T-helper 2 cell treated with Interferon-gamma antibody and Interleukin-4, amounts not matched to agents 5 μg/mL and 100 μg/mL, for 36 hours (primary cell): Measurements from ENCODE around the gene GPR78.

Source experiments
- DNase-seq: peaks from one replicate; pipeline ENCODE4 v3.0.0; 2021; ENCODE audit warnings: low spot score
- H3K27ac Mint-ChIP-seq: one replicate; pipeline ENCODE4 v1.8.0; 2021; ENCODE audit warnings: mild to moderate bottlenecking, mixed read lengths
- H3K27me3 Mint-ChIP-seq: one replicate; pipeline ENCODE4 v1.8.0; 2021; ENCODE audit warnings: low read depth, mixed read lengths
- H3K36me3 Mint-ChIP-seq: one replicate; pipeline ENCODE4 v1.8.0; 2021; ENCODE audit warnings: low read depth, mixed read lengths
- H3K4me1 Mint-ChIP-seq: one replicate; pipeline ENCODE4 v1.8.0; 2021; ENCODE audit warnings: low read depth, mixed read lengths
- H3K4me3 Mint-ChIP-seq: one replicate; pipeline ENCODE4 v1.8.0; 2022; ENCODE audit warnings: mild to moderate bottlenecking, moderate library complexity, mixed read lengths
- H3K9me3 Mint-ChIP-seq: one replicate; pipeline ENCODE4 v1.8.0; 2021; ENCODE audit warnings: mixed read lengths

The GPR78 gene, protein sequence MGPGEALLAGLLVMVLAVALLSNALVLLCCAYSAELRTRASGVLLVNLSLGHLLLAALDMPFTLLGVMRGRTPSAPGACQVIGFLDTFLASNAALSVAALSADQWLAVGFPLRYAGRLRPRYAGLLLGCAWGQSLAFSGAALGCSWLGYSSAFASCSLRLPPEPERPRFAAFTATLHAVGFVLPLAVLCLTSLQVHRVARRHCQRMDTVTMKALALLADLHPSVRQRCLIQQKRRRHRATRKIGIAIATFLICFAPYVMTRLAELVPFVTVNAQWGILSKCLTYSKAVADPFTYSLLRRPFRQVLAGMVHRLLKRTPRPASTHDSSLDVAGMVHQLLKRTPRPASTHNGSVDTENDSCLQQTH

DNA sequence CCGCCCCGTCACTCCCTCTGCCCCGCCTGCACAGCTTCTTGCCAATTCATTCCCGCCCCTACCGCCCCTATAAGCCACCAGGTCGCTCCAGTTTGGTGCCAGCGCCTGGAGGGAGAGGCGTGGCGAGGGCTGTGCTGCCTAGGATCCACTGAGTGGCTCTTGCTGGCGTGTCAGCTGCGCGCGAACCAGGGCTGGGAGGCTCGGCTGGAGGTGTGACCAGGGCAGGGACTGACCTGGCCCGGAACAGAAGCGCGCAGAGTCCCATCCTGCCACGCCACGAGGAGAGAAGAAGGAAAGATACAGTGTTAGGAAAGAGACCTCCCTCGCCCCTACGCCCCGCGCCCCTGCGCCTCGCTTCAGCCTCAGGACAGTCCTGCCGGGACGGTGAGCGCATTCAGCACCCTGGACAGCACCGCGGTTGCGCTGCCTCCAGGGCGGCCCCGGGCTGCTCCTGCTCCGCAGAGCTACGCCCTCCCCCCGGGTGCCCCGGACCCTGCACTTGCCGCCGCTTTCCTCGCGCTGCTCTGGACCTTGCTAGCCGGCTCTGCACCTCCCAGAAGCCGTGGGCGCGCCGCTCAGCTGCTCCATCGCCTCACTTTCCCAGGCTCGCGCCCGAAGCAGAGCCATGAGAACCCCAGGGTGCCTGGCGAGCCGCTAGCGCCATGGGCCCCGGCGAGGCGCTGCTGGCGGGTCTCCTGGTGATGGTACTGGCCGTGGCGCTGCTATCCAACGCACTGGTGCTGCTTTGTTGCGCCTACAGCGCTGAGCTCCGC lies at the start of gene GPR78:
TSS of gene GPR78 (plus strand) at position 72 of the 773 bp plus-strand sequence. CDS start at position 663, 591 bp downstream.
- Mint-ChIP-seq H3K27me3 (no peaks in the 10 kb centered on the region), H3K36me3 (no peaks in the 10 kb centered on the region), H3K4me1 (no peaks in the 10 kb centered on the region), H3K4me3 (no peak within 1 kb of the TSS), H3K9me3 (no peaks in the 10 kb centered on the region), H3K27ac (no peak within 1 kb of the TSS)
- peak; percentile 34 for DNase-seq

DNA sequence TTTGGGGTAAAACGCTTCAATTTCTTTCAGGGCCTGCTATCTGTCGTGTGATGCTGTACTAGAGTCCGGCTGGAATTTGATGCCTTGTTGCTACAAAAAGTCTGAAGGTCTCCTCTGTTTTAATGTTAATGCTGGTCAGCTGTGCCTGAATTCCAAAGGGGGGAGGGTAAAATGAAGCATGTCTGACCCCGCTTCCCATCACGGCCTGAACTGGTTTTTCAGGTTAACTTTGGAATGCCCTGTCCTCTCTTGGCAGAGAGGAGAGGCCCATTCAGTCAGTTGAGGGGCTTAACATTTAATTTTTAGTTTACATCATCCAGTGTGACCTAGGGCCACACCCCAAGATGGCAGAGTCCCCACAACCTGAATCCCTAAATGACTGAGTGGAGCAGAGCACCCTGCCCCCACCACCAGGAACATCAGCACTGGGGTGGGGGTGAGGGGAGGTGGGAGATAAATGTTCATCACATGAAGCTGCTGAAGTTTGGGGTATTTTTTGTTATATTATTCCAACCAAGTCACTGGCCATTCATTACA lies 47.9 kb upstream of the GPR78 start:
- Mint-ChIP-seq H3K27me3 (no peaks in the 10 kb centered on the region), H3K9me3 (peaks cover 18% of the 10 kb centered on the region), H3K27ac (no peak overlapping the region), H3K4me3 (no peak overlapping the region), H3K4me1 (no peaks in the 10 kb centered on the region), H3K36me3 (no peaks in the 10 kb centered on the region)
- no peak for DNase-seq

DNA sequence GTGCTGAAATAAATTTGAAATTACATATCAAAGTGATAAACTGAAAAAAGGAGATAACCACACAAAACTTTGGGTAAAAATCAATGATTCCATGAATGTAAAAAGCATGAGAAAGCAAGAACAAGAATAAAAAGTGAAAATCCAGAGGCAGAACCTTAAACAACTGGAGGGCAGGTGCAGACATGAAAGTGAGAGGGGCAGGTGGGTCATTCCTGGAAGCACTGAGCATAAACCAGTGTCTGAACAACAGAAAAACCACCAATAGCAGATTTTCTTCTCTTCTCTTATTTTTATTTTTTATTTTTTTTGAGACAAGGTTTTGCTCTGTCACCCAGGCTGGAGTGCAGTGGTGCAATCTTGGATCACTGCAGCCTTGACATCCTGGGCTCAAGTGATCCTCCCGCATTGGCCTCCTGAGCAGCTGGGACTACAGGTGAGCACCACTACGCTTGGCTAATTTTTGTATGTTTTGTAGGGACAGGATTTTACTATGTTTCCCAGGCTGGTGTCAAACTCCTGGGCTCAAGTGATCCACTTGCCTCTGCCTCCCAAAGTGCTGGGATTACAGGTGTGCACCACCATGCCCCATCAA lies 46.8 kb upstream of the GPR78 start:
- peaks cover 18% of the 10 kb centered on the region for H3K9me3 Mint-ChIP-seq
- no peaks in the 10 kb centered on the region for H3K4me1 Mint-ChIP-seq
- DNase-seq, result no peak
- no peak overlapping the region for H3K27ac Mint-ChIP-seq
- H3K36me3 Mint-ChIP-seq, result no peaks in the 10 kb centered on the region
- H3K27me3 Mint-ChIP-seq, result no peaks in the 10 kb centered on the region
- no peak overlapping the region for H3K4me3 Mint-ChIP-seq

DNA sequence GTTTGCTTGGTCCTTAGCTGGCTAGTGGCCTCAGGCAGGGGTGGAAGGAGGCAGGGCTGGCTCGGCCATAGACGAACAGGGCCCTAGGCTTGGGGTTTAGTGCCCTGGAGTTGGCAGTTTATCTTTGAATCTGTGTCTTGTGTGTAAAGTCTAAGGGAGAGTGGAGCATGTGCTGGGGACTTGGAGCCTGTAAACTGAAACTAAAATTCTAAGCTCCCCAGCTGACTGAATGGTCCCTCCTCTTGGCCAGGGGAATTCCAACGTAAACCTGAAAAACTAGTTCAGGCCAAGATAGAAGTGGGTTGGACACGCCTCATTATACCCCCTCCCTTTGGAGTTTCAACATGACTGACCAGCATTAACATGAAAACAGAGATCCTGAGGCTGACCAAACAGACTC lies 46.1 kb upstream of the GPR78 start:
- no peak overlapping the region for H3K27ac Mint-ChIP-seq
- no peak overlapping the region for H3K4me3 Mint-ChIP-seq
- H3K27me3 Mint-ChIP-seq, result no peaks in the 10 kb centered on the region
- no peaks in the 10 kb centered on the region for H3K36me3 Mint-ChIP-seq
- no peak for DNase-seq
- no peaks in the 10 kb centered on the region for H3K4me1 Mint-ChIP-seq
- peaks cover 18% of the 10 kb centered on the region for H3K9me3 Mint-ChIP-seq

DNA sequence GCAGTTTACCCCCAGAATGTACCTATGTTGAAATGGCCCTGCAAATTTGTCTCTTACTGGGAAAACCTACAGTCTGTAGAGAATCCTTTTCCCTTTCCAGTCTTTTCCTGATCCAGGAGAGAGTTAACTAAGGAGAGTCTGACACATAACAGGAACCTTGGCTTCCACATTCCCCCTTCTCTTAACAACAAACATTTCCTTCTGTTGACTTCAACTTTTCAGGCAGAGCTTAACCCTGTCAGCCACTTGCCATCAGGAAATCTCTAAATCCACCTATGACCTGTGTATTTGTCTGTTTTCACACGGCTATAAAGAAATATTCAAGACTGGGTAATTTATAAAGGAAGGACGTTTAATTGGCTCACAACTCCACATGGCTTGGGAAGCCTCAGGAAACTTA lies 45.6 kb upstream of the GPR78 start:
- H3K4me3 Mint-ChIP-seq, result no peak overlapping the region
- no peaks in the 10 kb centered on the region for H3K27me3 Mint-ChIP-seq
- no peak for DNase-seq
- H3K27ac Mint-ChIP-seq, result no peak overlapping the region
- H3K4me1 Mint-ChIP-seq, result peaks cover under 1% of the 10 kb centered on the region
- H3K9me3 Mint-ChIP-seq, result peaks cover 18% of the 10 kb centered on the region
- no peaks in the 10 kb centered on the region for H3K36me3 Mint-ChIP-seq

DNA sequence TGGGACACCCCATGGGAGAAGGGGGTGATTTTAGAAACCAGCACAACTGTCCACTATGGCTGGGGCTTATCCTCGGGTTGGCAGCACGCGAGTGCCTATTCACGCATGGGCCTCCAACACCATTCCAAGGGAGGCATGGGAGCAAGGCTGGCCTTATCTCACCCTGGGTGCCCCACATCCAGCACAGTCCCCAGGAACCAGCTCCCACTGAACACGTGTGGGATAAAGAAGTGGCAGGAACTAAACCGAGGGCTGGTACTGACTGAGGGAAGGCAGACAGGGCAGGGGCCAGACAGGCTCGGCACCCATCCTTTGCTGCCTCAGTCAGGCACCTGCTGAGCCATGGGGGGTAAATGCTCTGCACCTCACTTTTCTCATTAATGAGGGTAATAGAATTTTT lies 43.7 kb upstream of the GPR78 start:
- H3K27ac Mint-ChIP-seq, result no peak overlapping the region
- H3K9me3 Mint-ChIP-seq, result peaks cover 18% of the 10 kb centered on the region
- no peaks in the 10 kb centered on the region for H3K36me3 Mint-ChIP-seq
- DNase-seq, result no peak
- peaks cover 5% of the 10 kb centered on the region for H3K4me1 Mint-ChIP-seq
- no peaks in the 10 kb centered on the region for H3K27me3 Mint-ChIP-seq
- no peak overlapping the region for H3K4me3 Mint-ChIP-seq

DNA sequence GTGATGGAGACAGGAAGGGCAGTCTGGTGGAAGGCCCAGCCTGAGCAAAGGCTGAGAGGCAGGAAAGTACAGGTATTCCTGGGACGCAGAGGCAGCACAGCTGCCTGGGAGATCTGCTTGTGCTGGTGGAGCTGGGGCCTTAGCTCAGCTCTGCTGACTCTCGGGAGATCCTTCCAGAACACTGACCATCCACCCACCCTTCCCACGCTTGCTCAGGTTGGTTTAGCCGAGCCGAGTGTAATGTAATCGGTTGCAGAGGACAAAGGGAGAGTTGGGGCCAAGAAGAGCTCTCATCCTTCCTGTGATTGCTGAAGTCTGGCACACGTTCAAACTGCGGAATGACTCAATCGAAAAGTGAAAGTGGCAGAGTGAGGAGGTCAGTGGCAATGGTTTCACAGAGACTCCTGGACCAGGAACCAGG lies 43.1 kb upstream of the GPR78 start:
- H3K36me3 Mint-ChIP-seq, result no peaks in the 10 kb centered on the region
- H3K9me3 Mint-ChIP-seq, result peaks cover 18% of the 10 kb centered on the region
- no peaks in the 10 kb centered on the region for H3K27me3 Mint-ChIP-seq
- peaks cover 5% of the 10 kb centered on the region for H3K4me1 Mint-ChIP-seq
- H3K27ac Mint-ChIP-seq, result no peak overlapping the region
- DNase-seq, result no peak
- no peak overlapping the region for H3K4me3 Mint-ChIP-seq

DNA sequence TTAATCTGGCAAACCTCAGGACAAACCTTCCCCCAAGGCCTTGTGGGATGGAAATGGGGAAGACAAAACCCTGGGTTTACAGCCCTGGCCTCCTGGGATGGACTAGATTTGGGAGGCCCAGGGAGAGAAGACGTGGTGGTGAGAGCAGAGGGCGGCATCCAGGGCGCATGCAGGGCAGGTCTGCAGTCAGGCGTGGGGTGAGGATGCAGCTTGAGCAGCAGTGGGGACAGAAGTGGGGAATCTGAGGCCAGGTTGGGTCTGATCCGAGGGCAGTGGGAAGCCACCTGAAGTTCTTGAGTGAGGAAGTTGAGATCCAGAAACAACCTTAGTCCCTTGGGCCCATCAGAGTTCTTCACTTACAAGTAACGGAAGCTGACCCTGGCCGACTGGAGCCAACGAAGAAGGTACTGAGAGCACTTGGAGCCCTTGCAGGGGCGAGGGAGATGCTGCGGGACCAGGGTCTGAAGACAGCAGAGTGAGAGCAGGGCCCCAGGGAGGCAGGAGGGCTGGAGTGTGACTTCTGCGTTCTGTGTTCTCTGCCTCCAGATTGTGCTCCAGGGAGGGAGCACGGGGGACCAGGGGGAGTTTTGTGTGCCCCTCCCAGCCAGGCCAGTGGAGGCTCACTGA lies 42.0 kb upstream of the GPR78 start:
- H3K27me3 Mint-ChIP-seq, result no peaks in the 10 kb centered on the region
- no peak overlapping the region for H3K4me3 Mint-ChIP-seq
- peaks cover 18% of the 10 kb centered on the region for H3K9me3 Mint-ChIP-seq
- H3K36me3 Mint-ChIP-seq, result no peaks in the 10 kb centered on the region
- DNase-seq, result no peak
- peaks cover 5% of the 10 kb centered on the region for H3K4me1 Mint-ChIP-seq
- H3K27ac Mint-ChIP-seq, result no peak overlapping the region

DNA sequence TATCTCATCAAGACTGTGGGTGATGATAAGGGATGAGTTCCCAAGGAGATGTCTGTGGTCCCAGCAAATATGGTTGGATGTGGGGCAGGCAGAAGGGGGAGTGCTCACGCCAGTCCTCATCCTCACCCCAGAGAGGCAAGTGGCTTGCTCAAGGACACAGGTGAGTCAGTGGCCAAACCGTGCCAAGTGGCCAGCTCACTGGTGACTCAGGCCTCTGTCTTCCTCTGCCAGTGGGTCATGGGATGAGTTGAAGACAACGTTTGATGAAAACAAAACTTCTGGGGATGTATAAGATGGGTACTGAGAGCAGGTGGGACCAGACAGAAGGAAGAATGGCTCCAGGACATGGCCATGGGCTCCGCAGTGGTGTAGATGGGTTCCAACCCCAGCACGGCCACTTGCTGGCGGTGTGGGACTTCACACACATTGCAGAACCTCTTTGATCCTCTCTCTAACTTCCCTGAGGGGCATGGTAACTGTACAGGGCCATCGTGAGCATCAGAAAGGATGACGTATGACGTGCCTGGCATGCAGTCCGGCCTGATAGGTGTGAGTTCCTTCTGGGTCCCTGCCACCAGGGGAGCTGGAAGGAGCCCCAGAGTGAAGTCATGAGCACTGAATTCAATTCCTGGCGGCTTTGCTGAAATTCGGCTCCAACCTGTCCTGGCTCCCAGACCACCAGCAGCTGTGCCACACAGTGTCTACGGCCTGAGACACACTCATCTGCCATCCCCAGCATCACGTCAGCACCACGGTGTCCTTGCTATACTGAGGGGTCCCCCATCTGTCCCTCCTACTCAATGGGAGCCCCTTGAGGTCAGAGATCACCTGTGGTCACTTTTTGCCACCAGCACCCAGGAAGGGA lies 41.3 kb upstream of the GPR78 start:
- H3K36me3 Mint-ChIP-seq, result no peaks in the 10 kb centered on the region
- peaks cover 5% of the 10 kb centered on the region for H3K4me1 Mint-ChIP-seq
- H3K4me3 Mint-ChIP-seq, result no peak overlapping the region
- DNase-seq, result no peak
- no peak overlapping the region for H3K27ac Mint-ChIP-seq
- H3K27me3 Mint-ChIP-seq, result no peaks in the 10 kb centered on the region
- H3K9me3 Mint-ChIP-seq, result peaks cover 14% of the 10 kb centered on the region

DNA sequence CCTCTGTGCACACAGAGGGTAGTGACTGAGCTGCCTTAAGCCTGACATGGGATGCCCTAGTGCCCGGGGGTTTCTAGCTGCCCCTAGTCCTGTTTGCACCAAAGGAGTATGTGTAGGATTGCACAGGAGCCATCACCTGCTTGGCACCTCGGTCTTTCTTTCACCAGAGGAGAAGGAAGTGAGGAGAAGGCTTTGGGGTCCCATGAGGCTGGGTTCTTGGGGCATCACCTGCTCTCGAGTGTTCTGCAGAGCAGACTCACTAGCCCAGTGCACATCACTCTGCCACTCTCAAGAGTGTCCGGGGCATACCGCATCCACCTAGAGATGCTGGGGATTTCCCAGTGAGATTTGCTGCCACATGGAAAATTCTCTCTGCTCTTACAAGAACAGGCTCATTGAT lies 40.5 kb upstream of the GPR78 start:
- no peaks in the 10 kb centered on the region for H3K27me3 Mint-ChIP-seq
- peak overlapping the region; percentile 31 for H3K27ac Mint-ChIP-seq
- peaks cover 7% of the 10 kb centered on the region for H3K9me3 Mint-ChIP-seq
- H3K4me3 Mint-ChIP-seq, result peak overlapping the region; percentile 8
- no peak for DNase-seq
- peaks cover 5% of the 10 kb centered on the region for H3K4me1 Mint-ChIP-seq
- H3K36me3 Mint-ChIP-seq, result no peaks in the 10 kb centered on the region

DNA sequence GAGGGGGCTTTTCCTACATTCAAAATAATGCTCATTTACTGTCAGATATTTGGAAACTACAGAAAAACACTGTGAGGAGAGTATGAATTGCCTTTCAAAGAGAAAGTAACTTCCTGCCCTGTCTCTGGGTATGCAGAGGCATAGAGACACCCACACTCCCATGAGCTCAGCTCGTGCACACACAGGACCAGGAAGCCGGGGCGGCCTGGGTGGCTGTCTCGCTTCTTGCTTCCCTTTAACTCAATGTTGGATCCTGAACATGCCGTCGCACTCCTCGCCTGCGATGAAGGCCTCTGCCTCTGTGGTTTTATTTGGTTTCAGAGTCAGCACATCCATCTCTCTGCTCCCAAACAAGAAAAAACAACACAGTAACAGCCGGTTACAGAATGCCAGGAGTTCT lies 40.1 kb upstream of the GPR78 start:
- Mint-ChIP-seq H3K4me3 (peak overlapping the region; percentile 8), H3K36me3 (no peaks in the 10 kb centered on the region), H3K27me3 (no peaks in the 10 kb centered on the region), H3K27ac (peak overlapping the region; percentile 31), H3K9me3 (peaks cover 3% of the 10 kb centered on the region), H3K4me1 (peaks cover 5% of the 10 kb centered on the region)
- no peak for DNase-seq

DNA sequence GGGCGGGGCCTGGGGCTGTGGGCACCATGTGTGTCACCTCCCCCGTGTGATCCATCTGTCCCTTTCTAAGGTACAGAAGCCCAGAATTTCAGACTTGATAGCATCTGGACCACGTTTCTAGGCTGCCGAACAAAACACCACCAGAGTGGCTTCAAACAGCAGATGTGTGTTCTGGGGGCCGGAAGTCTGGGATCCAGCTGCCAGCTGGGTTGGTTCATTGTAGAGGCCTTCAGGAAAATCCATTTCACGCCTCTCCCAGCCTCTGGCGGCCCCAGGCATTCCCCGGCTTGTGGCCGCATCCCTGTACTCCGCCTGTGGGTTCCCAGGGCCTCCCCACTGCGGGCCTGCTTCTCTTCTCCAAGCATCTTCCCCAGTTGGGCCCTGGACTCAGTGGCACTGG lies 39.6 kb upstream of the GPR78 start:
- Mint-ChIP-seq H3K9me3 (no peaks in the 10 kb centered on the region), H3K27me3 (no peaks in the 10 kb centered on the region), H3K36me3 (no peaks in the 10 kb centered on the region), H3K27ac (no peak overlapping the region), H3K4me3 (no peak overlapping the region), H3K4me1 (peaks cover 5% of the 10 kb centered on the region)
- DNase-seq, result no peak

DNA sequence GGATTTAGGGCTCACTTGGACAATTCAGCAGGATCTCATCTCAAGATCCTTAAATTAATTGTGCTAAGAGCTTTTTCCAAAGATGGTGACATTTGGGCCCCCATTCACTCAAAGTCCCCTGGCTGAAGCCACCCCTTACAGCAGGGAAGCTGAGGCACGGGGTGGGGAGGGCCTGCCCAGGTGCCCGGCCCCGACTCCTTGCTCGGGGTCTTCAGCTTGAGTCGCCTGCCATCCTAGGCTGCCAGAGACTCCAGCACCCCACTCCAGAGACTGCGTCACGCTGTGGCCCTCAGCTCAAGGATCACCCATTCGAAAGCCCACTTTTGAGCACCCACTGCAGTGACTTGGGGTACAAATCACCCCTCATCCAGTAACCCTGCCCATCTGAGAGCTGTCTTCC lies 39.2 kb upstream of the GPR78 start:
- Mint-ChIP-seq H3K27ac (no peak overlapping the region), H3K36me3 (no peaks in the 10 kb centered on the region), H3K4me3 (no peak overlapping the region), H3K27me3 (no peaks in the 10 kb centered on the region), H3K4me1 (peaks cover 5% of the 10 kb centered on the region), H3K9me3 (no peaks in the 10 kb centered on the region)
- no peak for DNase-seq
